GM23248 (cell line): ENCODE data around the gene RDX. TPM values are rescaled to one million over a fixed set of nuclear protein-coding genes. Genes with fewer than 3 reads are reported as not detected.

Experiments
- DNase-seq: peaks from one replicate; pipeline ENCODE4 v3.0.0-alpha.2; 2015
- H2AFZ ChIP-seq: fragments of 200-600 bp; sonication (generic); 2 replicates; pipeline ENCODE4 v1.6.1; 2016; ENCODE audit warnings: antibody characterized with exemption
- H3F3A ChIP-seq: fragments of 200-600 bp; sonication (generic); 2 replicates; pipeline ENCODE4 v1.6.1; 2016; ENCODE audit warnings: mild to moderate bottlenecking, antibody characterized with exemption, mixed run types; ENCODE audit not compliant: insufficient read depth
- H3K27ac ChIP-seq: fragments of 200-600 bp; sonication (generic); 2 replicates; pipeline ENCODE4 v1.5.1; 2016; ENCODE audit warnings: mild to moderate bottlenecking
- H3K27me3 ChIP-seq: fragments of 200-600 bp; sonication (generic); replicated peaks from 2 replicates; pipeline ENCODE4 v1.6.1; 2016; ENCODE audit warnings: mild to moderate bottlenecking; ENCODE audit not compliant: insufficient read depth
- H3K36me3 ChIP-seq: fragments of 200-600 bp; sonication (generic); 2 replicates; pipeline ENCODE4 v1.6.1; 2016; ENCODE audit warnings: low read depth, mild to moderate bottlenecking
- H3K4me1 ChIP-seq: fragments of 200-600 bp; sonication (generic); 2 replicates; pipeline ENCODE4 v1.6.1; 2016; ENCODE audit warnings: mild to moderate bottlenecking; ENCODE audit not compliant: insufficient read depth
- H3K4me2 ChIP-seq: fragments of 200-600 bp; sonication (generic); one replicate; pipeline ENCODE4 v1.6.1; 2016; ENCODE audit warnings: mild to moderate bottlenecking; ENCODE audit not compliant: unreplicated experiment
- H3K4me3 ChIP-seq: fragments of 200-600 bp; sonication (generic); 2 replicates; pipeline ENCODE4 v1.5.1; 2016; ENCODE audit warnings: mild to moderate bottlenecking
- H3K79me2 ChIP-seq: fragments of 200-600 bp; sonication (generic); 2 replicates; pipeline ENCODE4 v1.6.1; 2016; ENCODE audit warnings: mild to moderate bottlenecking; ENCODE audit not compliant: insufficient read depth
- H3K9ac ChIP-seq: fragments of 200-600 bp; sonication (generic); 2 replicates; pipeline ENCODE4 v1.6.1; 2016; ENCODE audit warnings: mild to moderate bottlenecking
- H3K9me2 ChIP-seq: fragments of 200-600 bp; sonication (generic); 2 replicates; pipeline ENCODE4 v1.6.1; 2016; ENCODE audit warnings: mixed run types, mild to moderate bottlenecking, moderate library complexity; ENCODE audit not compliant: insufficient read depth
- H3K9me3 ChIP-seq: fragments of 200-600 bp; sonication (generic); one replicate; pipeline ENCODE4 v1.6.1; 2017; ENCODE audit warnings: low read depth
- H4K20me1 ChIP-seq: fragments of 200-600 bp; sonication (generic); 2 replicates; pipeline ENCODE4 v1.6.0; 2016; ENCODE audit not compliant: insufficient read depth
- EZH2 ChIP-seq: fragments of 200-600 bp; sonication (generic); IDR thresholded peaks from 2 replicates; pipeline ENCODE4 v1.6.1; 2018; ENCODE audit warnings: antibody characterized with exemption, mild to moderate bottlenecking; ENCODE audit not compliant: insufficient read depth, poor library complexity, severe bottlenecking
- EZH2phosphoT487 ChIP-seq: fragments of 200-600 bp; sonication (generic); IDR thresholded peaks from 2 replicates; pipeline ENCODE4 v1.6.1; 2018; ENCODE audit warnings: antibody characterized with exemption, moderate library complexity, mild to moderate bottlenecking, low read depth; ENCODE audit not compliant: insufficient read depth
- WGBS, 2 experiments: methylation state at CpG; one replicate each; pipeline ENCODE4 v1.1.6; 2015 to 2017; ENCODE audit warnings: low lambda C conversion rate in 2 of 2, low coverage in 1 of 2; ENCODE audit errors: missing lambda C conversion rate in 2 of 2; 5-methylcytosine and 5-hydroxymethylcytosine counted together
- in situ Hi-C: fragments of 300-500 bp; cut with MboI; formaldehyde crosslinking; loops from 2 replicates; pipeline ENCODE4 v1.15.0; 2020
- polyA plus RNA-seq: library from polyadenylated mRNA; unstranded; fragments of >200 nt; fragmentation: Nextera tagmentation; extraction: Ambion mirVana; gene quantifications from 2 replicates; pipeline ENCODE4 v1.2.1, GENCODE V29; 2016
- total RNA-seq: library from RNA; depleted of rRNA; stranded (reverse); fragments of >200 nt; shearing (Covaris generic); gene quantifications from 2 replicates; pipeline ENCODE4 v1.2.3, GENCODE V29; 2014

The RDX gene
- total and polyA plus RNA-seq, 2 experiments from 2014 or later: 69.5 to 95.4 TPM

DNA sequence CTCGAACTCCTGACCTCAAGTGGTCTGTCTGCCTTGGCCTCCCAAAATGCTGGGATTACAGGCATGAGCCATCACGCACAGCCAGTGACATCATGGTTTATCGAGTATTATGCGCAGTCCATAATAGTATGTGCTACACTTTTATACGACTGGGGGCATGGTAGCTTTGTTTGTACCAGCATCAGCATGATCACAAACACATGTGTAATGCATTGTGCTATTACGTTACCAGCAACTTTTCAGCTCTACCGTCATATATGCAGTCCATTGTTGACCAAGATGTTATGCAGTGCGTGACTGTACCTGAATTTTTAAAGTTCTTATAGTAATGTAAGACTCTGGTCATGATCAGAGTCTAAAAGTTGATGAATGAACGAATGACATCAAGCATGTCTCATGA is 135.4 kb downstream of the RDX start:
- no peaks in the 10 kb centered on the region for H3K9me3 ChIP-seq
- H3K79me2 ChIP-seq: no peaks in the 10 kb centered on the region
- H3F3A ChIP-seq: 0 out of 2 replicates have a peak, but pooled peaks cover 15% of the 10 kb centered on the region
- in situ Hi-C loops: no loop called here
- H3K27ac ChIP-seq: no peak overlapping the region
- H3K9me2 ChIP-seq: no peaks in the 10 kb centered on the region
- no peaks in the 10 kb centered on the region for H3K27me3 ChIP-seq
- no peak overlapping the region for H2AFZ ChIP-seq
- H3K36me3 ChIP-seq: peaks cover 12% of the 10 kb centered on the region; the same call in 1 of the 2 replicates
- H4K20me1 ChIP-seq: no peaks in the 10 kb centered on the region
- no peak overlapping the region for H3K4me2 ChIP-seq
- no peak overlapping the region for H3K9ac ChIP-seq
- H3K4me3 ChIP-seq: no peak overlapping the region
- no peak for DNase-seq
- 79 to 83% methylated on average over 9 of the region's 9 CpGs for WGBS, 2 experiments
- no peak for TF ChIP-seq EZH2
- no peak for TF ChIP-seq EZH2phosphoT487
- H3K4me1 ChIP-seq: peaks cover 12% of the 10 kb centered on the region

DNA sequence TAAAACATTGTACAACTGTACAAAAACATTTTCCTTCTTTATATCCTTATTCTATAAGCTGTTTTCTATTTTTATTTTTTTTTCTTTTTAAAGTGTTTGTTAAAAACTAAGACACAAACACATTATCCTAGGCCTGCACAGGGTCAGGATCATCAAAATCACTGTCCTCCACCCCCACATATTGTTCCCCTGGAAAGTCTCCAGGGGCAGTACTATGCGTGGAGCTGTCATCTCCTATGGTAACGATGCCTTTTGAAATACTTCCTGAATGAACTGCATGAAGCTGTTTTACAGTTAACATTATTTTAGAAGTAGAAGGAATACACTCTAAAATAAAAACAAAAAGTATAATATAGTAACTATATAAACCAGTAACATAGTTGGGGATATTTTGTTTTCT is 136.0 kb downstream of the RDX start:
- no peaks in the 10 kb centered on the region for H3K27me3 ChIP-seq
- H3K36me3 ChIP-seq: peaks cover 12% of the 10 kb centered on the region; the same call in 1 of the 2 replicates
- peaks cover 12% of the 10 kb centered on the region for H3K4me1 ChIP-seq
- H3K9ac ChIP-seq: no peak overlapping the region
- peak; percentile 24 for DNase-seq
- peak overlapping the region; percentile 9 for H3K4me2 ChIP-seq
- no peak for TF ChIP-seq EZH2phosphoT487
- no peaks in the 10 kb centered on the region for H3K9me2 ChIP-seq
- H3K9me3 ChIP-seq: no peaks in the 10 kb centered on the region
- in situ Hi-C loops: no loop called here
- no peak overlapping the region for H3K27ac ChIP-seq
- WGBS, 2 experiments: 23 to 24% methylated on average over 2 of the region's 2 CpGs
- no peak overlapping the region for H2AFZ ChIP-seq
- H4K20me1 ChIP-seq: no peaks in the 10 kb centered on the region
- H3K79me2 ChIP-seq: no peaks in the 10 kb centered on the region
- H3K4me3 ChIP-seq: no peak overlapping the region
- H3F3A ChIP-seq: 0 out of 2 replicates have a peak, but pooled peaks cover 15% of the 10 kb centered on the region

DNA sequence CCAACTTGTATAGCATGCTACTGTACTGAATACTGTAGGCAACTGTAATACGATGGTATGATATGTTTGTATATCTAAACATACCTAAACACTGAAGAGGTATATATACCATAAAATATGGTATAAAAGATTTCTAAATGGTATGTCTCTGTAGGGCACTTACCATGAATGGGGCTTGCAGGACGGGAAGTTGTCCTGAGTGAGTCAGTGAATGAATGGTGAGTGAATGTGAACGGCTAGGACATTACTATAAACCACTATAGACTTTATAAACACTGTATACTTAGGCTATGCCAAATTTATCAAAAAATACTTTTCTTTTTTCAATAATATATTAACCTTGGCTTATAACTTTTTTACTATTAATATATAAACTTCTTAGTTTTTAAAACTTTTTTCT is 136.4 kb downstream of the RDX start:
- in situ Hi-C loops: no loop called here
- Histone ChIP-seq H3F3A (0 out of 2 replicates have a peak, but pooled peaks cover 15% of the 10 kb centered on the region), H4K20me1 (no peaks in the 10 kb centered on the region), H2AFZ (no peak overlapping the region), H3K36me3 (peaks cover 12% of the 10 kb centered on the region; the same call in 1 of the 2 replicates), H3K9me2 (no peaks in the 10 kb centered on the region), H3K9me3 (no peaks in the 10 kb centered on the region), H3K27ac (no peak overlapping the region), H3K4me1 (peaks cover 12% of the 10 kb centered on the region), H3K9ac (no peak overlapping the region), H3K79me2 (no peaks in the 10 kb centered on the region), H3K4me2 (peak overlapping the region; percentile 9), H3K4me3 (no peak overlapping the region), H3K27me3 (no peaks in the 10 kb centered on the region)
- peak; percentile 57 for DNase-seq
- 34 to 38% methylated on average over 3 of the region's 3 CpGs for WGBS, 2 experiments
- TF ChIP-seq EZH2 (no peak), EZH2phosphoT487 (no peak)

DNA sequence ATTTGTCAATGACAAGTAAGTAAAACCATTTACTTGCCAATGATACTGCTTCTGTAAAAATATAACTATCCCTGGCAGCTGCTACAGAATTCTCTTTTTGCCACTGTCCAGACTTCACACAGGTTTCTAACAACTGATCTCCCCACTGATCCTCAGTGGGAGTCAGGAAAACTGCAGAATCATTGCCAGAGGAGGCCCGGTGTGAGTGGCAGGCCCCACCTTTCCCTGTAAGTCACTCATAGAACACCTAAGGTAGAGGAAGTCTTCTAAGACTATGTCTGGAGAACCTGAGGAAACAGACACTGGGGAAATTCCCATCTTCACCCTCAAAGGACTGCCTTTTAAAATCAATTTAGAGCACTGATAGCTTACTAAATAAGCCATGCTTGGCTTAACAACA is 136.9 kb downstream of the RDX start:
- Histone ChIP-seq H3K27me3 (no peaks in the 10 kb centered on the region), H3K27ac (no peak overlapping the region), H4K20me1 (no peaks in the 10 kb centered on the region), H3F3A (0 out of 2 replicates have a peak, but pooled peaks cover 15% of the 10 kb centered on the region), H3K79me2 (no peaks in the 10 kb centered on the region), H2AFZ (no peak overlapping the region), H3K4me2 (no peak overlapping the region), H3K9ac (no peak overlapping the region), H3K4me3 (no peak overlapping the region), H3K36me3 (peaks cover 12% of the 10 kb centered on the region; the same call in 1 of the 2 replicates), H3K9me2 (no peaks in the 10 kb centered on the region), H3K9me3 (no peaks in the 10 kb centered on the region), H3K4me1 (peaks cover 12% of the 10 kb centered on the region)
- in situ Hi-C loops: no loop called here
- 95 to 100% methylated on average over 1 of the region's 1 CpG for WGBS, 2 experiments
- DNase-seq: no peak
- TF ChIP-seq EZH2phosphoT487 (no peak), EZH2 (no peak)
